ENCODE data around the gene FARS2. TPM values are rescaled to one million over a fixed set of nuclear protein-coding genes. Genes with fewer than 3 reads are reported as not detected.

Gene FARS2
- total RNA-seq (10 to 100 TPM; 20.7 to 26.4 TPM), total RNA-seq (29.2 to 30.6 reads per million in 2 donors)

DNA sequence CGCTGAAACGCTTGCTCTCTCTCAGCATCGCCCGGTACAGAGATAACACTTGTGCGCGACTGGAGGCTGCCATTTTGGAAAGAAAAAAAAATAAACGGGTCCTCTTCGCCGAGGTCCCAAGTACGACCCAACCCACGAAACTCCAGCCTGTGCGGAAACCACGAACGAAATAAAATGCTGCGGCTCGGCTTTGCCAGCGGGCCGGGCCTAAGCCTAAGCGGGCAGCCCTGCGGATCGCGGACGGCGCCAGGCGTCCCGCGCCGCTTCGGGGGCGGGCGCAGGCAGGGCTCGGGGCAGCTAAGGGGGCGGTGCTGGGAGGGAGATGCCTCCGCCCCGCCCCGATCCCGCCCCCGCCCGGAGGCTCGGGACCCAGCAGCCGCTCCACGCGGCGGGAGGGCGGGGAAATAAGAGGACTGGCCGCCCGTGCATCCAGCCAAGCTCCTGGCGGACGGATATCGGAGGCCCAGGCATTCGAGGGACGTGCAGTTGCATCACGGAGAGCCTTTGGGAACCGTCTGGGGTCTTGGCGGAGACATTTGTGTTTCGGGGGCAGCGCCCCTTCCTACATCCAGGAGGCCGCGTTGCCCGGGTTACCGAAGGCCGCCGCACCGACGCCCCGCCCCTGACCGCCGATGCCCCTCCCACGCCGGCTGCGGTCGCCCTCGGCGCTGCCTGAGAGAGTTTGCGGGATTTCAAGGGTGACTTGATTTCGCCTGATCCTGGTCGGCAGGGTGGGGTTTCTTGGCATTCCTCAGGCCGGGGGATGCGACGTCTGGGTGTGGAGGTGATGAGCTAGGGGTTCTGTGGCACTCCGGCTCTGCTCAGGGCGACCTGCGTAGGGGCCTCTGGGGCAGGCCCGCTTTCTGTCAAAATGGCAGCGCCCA, at the start of gene FARS2, which contains the start of gene LYRM4:
FARS2 (plus strand) TSS at position 853 of the 884 bp plus-strand sequence.
LYRM4 (minus strand) TSS at position 290 of the 884 bp plus-strand sequence; CDS start at position 73, 217 bp downstream.
- H3K9me3 ChIP-seq (ENCODE audit: control insufficient read depth, low read length, poor library complexity, severe bottlenecking) = no peaks in the 10 kb centered on the region
- DNase-seq (peak; percentile 86 to 92 (median 91)), ATAC-seq (peak; percentile 81)
- Mint-ChIP-seq H3K4me3 (peak within 1 kb of the TSS; percentile 97), H3K27ac (peak within 1 kb of the TSS; percentile 99), H3K36me3 (ENCODE audit: low read depth) (no peaks in the 10 kb centered on the region), H3K4me1 (peaks cover 25% of the 10 kb centered on the region), H3K27me3 (no peaks in the 10 kb centered on the region)

DNA sequence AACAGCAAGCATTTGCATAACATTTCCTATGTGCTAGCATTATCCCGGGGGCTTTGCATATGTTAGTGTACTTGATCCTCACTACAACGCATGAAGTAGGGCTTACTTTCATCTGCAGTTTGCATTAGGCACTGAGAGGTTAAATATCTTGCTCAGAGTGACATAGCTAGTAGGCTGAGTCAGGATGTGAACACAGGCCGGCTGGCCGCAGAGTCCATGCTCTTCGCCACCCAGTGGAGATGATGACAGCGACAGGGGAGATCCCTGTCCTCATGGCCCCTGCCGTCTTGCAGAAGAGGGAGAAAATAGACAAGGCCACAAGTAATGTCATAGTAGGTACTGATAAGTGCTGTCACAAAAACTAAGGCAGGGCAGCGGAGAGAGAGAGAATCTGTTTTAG, 47.5 kb upstream of the FARS2 start:
- H3K9me3 ChIP-seq (ENCODE audit: control insufficient read depth, low read length, poor library complexity, severe bottlenecking) = no peaks in the 10 kb centered on the region
- peaks cover 3% of the 10 kb centered on the region for H3K36me3 Mint-ChIP-seq (ENCODE audit: low read depth)
- H3K4me3 Mint-ChIP-seq = no peak overlapping the region
- no peak for DNase-seq
- H3K4me1 Mint-ChIP-seq = peaks cover 8% of the 10 kb centered on the region
- H3K27me3 Mint-ChIP-seq = no peaks in the 10 kb centered on the region
- no peak for ATAC-seq
- H3K27ac Mint-ChIP-seq = no peak overlapping the region

DNA sequence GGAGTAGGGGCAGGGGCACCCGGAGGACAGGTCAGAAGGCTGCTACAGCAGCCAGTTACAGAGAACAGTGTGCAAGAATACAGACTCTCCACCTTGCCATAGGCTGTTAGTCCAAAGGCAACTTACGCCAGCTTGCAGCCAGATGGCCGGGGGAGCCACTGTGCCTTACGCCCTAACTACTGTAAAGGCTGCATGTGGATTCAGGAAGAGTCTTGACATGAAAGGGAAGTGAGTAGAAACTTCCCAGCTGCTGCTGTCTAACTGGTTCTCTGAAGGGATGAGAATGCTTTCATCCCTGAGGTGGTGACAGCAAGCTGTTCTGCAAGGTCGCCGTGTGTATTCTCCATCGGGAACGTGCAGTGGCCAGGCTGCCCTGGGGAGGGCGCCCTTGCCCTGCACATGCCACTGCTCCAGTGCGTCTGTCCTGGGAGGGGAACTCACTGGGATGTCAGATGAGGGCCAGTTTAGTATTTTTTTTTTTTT, 46.7 kb upstream of the FARS2 start:
- Mint-ChIP-seq H3K36me3 (ENCODE audit: low read depth) (peaks cover 3% of the 10 kb centered on the region), H3K27ac (no peak overlapping the region), H3K4me1 (peaks cover 8% of the 10 kb centered on the region), H3K4me3 (no peak overlapping the region), H3K27me3 (no peaks in the 10 kb centered on the region)
- no peak for ATAC-seq
- DNase-seq = no peak
- no peaks in the 10 kb centered on the region for H3K9me3 ChIP-seq (ENCODE audit: control insufficient read depth, low read length, poor library complexity, severe bottlenecking)

DNA sequence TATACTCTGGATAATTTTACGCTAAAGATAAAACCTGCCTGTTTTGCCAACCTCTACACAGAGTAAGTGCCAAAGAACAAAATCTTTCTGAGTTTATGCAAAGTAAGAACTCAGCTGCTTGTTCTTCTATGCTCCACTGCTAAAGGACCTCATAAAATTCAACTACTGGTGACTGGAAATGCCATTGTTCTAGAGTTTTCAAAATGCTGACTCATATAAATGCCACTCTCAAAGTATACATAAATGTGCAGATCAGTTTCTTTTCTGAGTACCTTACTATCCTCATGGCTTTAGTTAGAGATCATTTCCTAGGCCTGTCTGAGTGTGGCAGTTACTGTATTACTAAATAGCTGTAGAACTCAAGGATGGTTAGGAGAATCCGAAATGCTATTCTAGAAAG, 46.2 kb upstream of the FARS2 start:
- peaks cover 12% of the 10 kb centered on the region for H3K4me1 Mint-ChIP-seq
- ATAC-seq (no peak), DNase-seq (no peak)
- no peak overlapping the region for H3K4me3 Mint-ChIP-seq
- peaks cover 6% of the 10 kb centered on the region for H3K36me3 Mint-ChIP-seq (ENCODE audit: low read depth)
- H3K9me3 ChIP-seq (ENCODE audit: control insufficient read depth, low read length, poor library complexity, severe bottlenecking) = no peaks in the 10 kb centered on the region
- H3K27ac Mint-ChIP-seq = no peak overlapping the region
- no peaks in the 10 kb centered on the region for H3K27me3 Mint-ChIP-seq

DNA sequence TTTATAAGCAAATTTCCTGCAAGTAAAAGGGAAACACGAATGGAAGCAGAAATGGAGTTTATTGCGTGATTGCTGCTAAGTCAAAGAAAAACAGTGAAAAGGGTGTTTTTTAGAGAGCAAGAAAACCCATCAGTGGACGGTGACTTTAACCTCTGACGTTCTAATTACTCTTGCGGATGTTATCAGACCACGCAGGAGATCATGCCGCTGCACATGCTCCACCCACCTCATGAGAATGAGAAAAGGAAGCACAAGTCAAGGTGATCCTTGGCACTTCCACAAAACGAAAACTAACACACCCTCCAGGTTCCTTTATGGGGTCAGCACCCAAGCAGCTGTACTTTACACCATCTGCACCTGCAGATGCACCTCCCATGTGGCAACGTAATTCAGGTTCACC, 45.5 kb upstream of the FARS2 start:
- H3K27ac Mint-ChIP-seq = no peak overlapping the region
- no peak for ATAC-seq

DNA sequence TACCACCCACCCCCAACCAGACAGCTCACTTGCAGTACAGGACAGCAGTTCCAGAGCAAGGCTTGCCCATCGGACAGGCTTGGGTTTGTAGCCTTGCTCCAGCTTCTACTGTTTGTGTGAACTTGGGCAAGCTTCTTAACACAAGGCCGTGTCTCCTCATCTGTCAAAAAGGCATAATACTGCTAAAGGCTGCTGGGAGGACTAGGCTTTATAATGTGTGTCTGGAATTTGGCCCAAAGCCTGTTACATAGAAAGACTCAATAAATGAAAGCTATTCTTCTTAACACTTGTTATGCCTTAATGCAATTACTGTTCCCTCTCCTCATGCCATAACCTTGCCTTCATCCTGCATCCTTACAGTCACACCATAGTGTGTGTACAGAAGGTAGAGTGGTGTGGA, 44.0 kb upstream of the FARS2 start:
- Mint-ChIP-seq H3K4me1 (peaks cover 7% of the 10 kb centered on the region), H3K36me3 (ENCODE audit: low read depth) (peaks cover 9% of the 10 kb centered on the region), H3K4me3 (no peak overlapping the region), H3K27ac (no peak overlapping the region), H3K27me3 (no peaks in the 10 kb centered on the region)
- DNase-seq (no peak), ATAC-seq (no peak)
- H3K9me3 ChIP-seq (ENCODE audit: control insufficient read depth, low read length, poor library complexity, severe bottlenecking) = no peaks in the 10 kb centered on the region

More for the DNA sequence above, 45.5 kb upstream of the FARS2 start:
- Mint-ChIP-seq H3K27me3 (no peaks in the 10 kb centered on the region), H3K4me3 (no peak overlapping the region), H3K36me3 (ENCODE audit: low read depth) (peaks cover 7% of the 10 kb centered on the region), H3K4me1 (peaks cover 10% of the 10 kb centered on the region)
- DNase-seq = no peak
- H3K9me3 ChIP-seq (ENCODE audit: control insufficient read depth, low read length, poor library complexity, severe bottlenecking) = no peaks in the 10 kb centered on the region

DNA sequence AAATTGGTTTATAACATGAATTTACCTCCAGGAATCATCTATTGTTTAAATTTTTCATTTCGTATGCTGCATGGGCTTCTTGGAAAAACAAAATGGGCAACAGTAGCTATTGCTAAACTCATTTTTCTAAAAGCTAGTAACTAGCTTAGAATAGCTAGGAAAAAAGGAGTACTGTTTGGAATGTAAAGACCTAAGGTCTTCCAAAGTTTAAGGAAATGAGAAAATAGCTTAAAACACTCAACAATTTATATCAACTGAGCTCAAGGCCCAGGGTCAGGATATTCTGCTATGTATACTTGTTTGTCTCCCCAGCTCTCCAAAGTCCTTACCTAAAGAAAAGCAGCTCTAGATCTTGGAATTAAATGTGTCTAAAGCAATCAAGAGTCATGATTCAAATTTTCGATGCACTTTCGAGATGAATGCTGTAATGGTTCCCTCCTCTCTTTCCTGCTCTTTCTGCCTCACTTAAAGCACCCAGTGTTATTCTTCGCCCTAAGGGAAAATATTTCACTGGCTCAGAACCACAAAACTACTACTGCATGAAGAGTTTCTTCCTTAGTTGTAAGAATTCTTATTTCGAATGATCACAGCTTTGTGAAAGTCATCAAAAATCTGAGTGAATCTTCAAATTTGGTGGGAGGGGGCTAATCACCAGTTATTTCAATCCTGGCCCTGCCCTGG, 42.2 kb upstream of the FARS2 start:
- no peak overlapping the region for H3K27ac Mint-ChIP-seq
- ATAC-seq = no peak
- H3K27me3 Mint-ChIP-seq = no peaks in the 10 kb centered on the region
- no peak for DNase-seq
- H3K9me3 ChIP-seq (ENCODE audit: control insufficient read depth, low read length, poor library complexity, severe bottlenecking) = no peaks in the 10 kb centered on the region
- H3K4me3 Mint-ChIP-seq = no peak overlapping the region
- H3K36me3 Mint-ChIP-seq (ENCODE audit: low read depth) = peaks cover 6% of the 10 kb centered on the region
- peaks cover 4% of the 10 kb centered on the region for H3K4me1 Mint-ChIP-seq

DNA sequence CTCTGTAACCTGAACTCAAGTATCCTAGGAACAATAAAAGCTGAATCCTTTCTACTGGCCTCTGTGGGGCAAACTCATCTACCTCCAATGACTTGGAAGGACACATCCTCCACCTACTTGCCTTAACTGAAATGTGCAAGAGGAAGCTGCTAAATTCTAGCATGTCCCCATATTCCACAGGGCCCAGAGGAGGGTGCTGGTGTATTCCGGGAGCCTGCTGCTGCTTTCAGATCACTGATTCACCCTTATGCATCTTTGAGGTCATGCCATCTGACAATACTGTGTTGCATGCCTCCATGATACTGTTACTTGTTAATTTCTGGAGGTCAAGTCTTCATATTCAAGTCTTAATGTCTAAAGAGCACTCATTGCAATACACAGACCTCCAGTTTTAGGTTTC, 40.9 kb upstream of the FARS2 start:
- DNase-seq (no peak), ATAC-seq (no peak)
- no peak overlapping the region for H3K27ac Mint-ChIP-seq
- no peaks in the 10 kb centered on the region for H3K27me3 Mint-ChIP-seq
- H3K9me3 ChIP-seq (ENCODE audit: control insufficient read depth, low read length, poor library complexity, severe bottlenecking) = no peaks in the 10 kb centered on the region
- peaks cover 6% of the 10 kb centered on the region for H3K36me3 Mint-ChIP-seq (ENCODE audit: low read depth)
- no peak overlapping the region for H3K4me3 Mint-ChIP-seq
- peaks cover 4% of the 10 kb centered on the region for H3K4me1 Mint-ChIP-seq

DNA sequence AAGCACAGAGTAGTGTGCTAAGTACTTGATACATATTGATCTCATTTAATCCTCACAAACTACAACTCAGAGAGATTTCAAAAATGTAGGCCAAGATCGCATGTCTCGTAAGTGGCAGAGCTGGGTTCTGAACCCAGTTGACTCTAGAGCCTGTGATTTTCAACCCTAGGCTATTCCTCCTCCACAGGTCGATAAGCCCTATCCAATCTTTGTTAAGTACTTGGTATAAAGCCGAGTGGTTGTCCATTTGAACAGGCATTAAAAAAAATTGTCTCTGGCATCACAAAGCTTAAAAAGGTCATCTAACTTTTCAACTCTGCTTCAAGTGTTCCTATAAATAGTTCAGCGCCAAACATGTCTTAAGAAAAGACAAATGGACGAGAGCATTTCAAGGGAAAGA, 38.0 kb upstream of the FARS2 start:
- H3K9me3 ChIP-seq (ENCODE audit: control insufficient read depth, low read length, poor library complexity, severe bottlenecking) = no peaks in the 10 kb centered on the region
- Mint-ChIP-seq H3K4me1 (peaks cover 6% of the 10 kb centered on the region), H3K27ac (no peak overlapping the region), H3K36me3 (ENCODE audit: low read depth) (peaks cover 6% of the 10 kb centered on the region), H3K27me3 (no peaks in the 10 kb centered on the region), H3K4me3 (no peak overlapping the region)
- DNase-seq = no peak
- no peak for ATAC-seq

DNA sequence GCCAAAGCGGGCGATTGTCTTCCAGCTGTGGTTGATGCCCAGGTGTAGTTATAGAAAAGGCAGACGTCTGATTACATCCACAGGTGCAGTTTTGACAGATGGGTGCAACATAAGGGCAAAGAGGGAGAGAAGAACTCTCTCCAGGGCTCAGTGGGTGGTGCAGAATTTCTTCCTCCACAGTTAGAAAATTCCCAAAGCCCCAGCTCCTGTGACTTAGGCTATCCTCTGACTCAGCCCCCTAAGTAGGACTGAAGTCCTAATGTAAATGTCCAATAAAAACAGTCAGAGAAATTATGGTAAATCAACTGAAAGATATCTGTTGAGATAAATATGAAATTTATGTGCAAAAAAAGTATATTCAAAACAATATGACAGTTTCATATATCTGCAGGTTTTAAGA, 32.0 kb upstream of the FARS2 start:
- peaks cover 2% of the 10 kb centered on the region for H3K4me1 Mint-ChIP-seq
- ATAC-seq = no peak
- no peak overlapping the region for H3K27ac Mint-ChIP-seq
- DNase-seq = no peak
- no peaks in the 10 kb centered on the region for H3K27me3 Mint-ChIP-seq
- no peak overlapping the region for H3K4me3 Mint-ChIP-seq
- no peaks in the 10 kb centered on the region for H3K9me3 ChIP-seq (ENCODE audit: control insufficient read depth, low read length, poor library complexity, severe bottlenecking)
- no peaks in the 10 kb centered on the region for H3K36me3 Mint-ChIP-seq (ENCODE audit: low read depth)

DNA sequence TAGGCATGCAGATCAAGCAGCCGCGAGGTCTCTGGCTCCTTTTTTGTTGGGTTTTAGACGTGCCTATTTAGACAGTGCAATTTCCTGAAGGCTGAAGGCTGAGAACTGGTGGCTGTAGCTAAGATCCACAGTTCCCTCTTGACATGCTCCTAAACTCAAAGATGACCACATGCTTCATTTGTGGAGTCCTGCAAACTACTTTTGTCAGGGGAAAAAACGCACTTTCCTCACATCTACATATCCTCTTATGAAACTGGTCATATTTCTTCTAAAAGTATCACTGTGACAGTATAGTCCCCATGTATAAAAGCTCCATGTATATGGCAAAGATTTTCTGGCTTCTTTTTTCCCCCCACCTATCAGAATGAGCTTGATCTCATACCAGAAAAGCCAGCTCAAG, 31.2 kb upstream of the FARS2 start:
- no peaks in the 10 kb centered on the region for H3K9me3 ChIP-seq (ENCODE audit: control insufficient read depth, low read length, poor library complexity, severe bottlenecking)
- H3K4me3 Mint-ChIP-seq = no peak overlapping the region
- peaks cover 2% of the 10 kb centered on the region for H3K4me1 Mint-ChIP-seq
- H3K27me3 Mint-ChIP-seq = no peaks in the 10 kb centered on the region
- no peak for DNase-seq
- ATAC-seq = no peak
- no peaks in the 10 kb centered on the region for H3K36me3 Mint-ChIP-seq (ENCODE audit: low read depth)
- H3K27ac Mint-ChIP-seq = no peak overlapping the region

DNA sequence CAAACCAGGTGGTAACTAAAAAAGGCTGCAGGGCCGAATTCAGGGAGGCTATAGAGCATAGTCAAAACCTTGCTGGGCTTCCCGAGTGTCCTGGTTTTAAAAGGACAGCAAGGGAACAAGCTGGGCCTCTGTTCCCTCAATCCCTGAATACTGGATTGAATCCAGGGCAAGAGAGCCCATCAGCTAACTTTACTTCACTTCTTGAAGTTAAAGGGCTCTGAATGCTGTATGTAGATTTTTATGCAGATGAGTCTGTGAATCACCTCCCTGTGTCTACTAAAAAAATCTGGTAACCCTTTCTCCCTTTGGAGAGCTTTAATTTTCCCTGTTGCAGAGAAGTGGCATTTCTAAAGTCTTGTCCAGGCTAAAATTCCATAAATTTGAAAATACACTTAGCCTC, 30.0 kb upstream of the FARS2 start:
- H3K9me3 ChIP-seq (ENCODE audit: control insufficient read depth, low read length, poor library complexity, severe bottlenecking) = no peaks in the 10 kb centered on the region
- H3K27ac Mint-ChIP-seq = no peak overlapping the region
- ATAC-seq (no peak), DNase-seq (no peak)
- H3K4me3 Mint-ChIP-seq = no peak overlapping the region
- no peaks in the 10 kb centered on the region for H3K36me3 Mint-ChIP-seq (ENCODE audit: low read depth)
- H3K4me1 Mint-ChIP-seq = peaks cover 2% of the 10 kb centered on the region
- no peaks in the 10 kb centered on the region for H3K27me3 Mint-ChIP-seq

DNA sequence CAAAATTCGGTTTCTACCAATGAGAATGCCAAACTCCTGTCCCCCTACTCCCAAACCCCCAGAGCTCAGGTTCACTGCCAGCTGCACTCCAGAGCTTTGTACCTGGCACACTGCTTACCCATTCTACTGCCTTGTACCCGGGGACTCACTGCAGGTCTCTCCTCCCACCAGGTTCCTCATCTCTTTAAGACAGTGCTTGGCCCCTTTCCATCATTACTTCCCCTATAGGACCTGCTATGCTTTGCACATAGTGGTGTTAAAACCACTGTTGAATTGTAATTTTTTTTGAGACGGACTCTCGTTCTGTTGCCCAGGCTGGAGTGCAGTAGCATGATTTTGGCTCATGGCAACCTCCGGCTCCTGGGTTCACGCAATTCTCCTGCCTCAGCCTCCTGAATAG, 26.4 kb upstream of the FARS2 start:
- peaks cover 5% of the 10 kb centered on the region for H3K4me1 Mint-ChIP-seq
- ATAC-seq = no peak
- H3K9me3 ChIP-seq (ENCODE audit: control insufficient read depth, low read length, poor library complexity, severe bottlenecking) = no peaks in the 10 kb centered on the region
- H3K27ac Mint-ChIP-seq = no peak overlapping the region
- no peak for DNase-seq
- H3K4me3 Mint-ChIP-seq = no peak overlapping the region
- no peaks in the 10 kb centered on the region for H3K27me3 Mint-ChIP-seq
- H3K36me3 Mint-ChIP-seq (ENCODE audit: low read depth) = peaks cover 6% of the 10 kb centered on the region

All from T-helper 17 cell (primary cell).